H1 (cell line): ENCODE results near the gene MRPL43. TPM values are rescaled to one million over a fixed set of nuclear protein-coding genes. Genes with fewer than 3 reads are reported as not detected.

Experiments
- ASH2L ChIP-seq: fragments of 200-600, 300-600 bp; sonication (generic); IDR thresholded peaks from one replicate; pipeline ENCODE4 v1.7.1; 2017; ENCODE audit warnings: low read length
- JUN ChIP-seq: IDR thresholded peaks from 2 replicates; pipeline ENCODE4 v1.6.1; 2011; ENCODE audit warnings: low read depth, mild to moderate bottlenecking, improper control_type of control experiment, low read length
- POLR2A ChIP-seq, 2 experiments: IDR thresholded peaks; 1 replicate in 1 of 2; 2 replicates in 1 of 2; pipeline ENCODE4 v1.6.1; 2011; ENCODE audit warnings: low read depth in 2 of 2, low read length in 2 of 2, mild to moderate bottlenecking in 2 of 2; ENCODE audit errors: control extremely low read depth in 1 of 2
- POU5F1 ChIP-seq: IDR thresholded peaks from 2 replicates; pipeline ENCODE4 v1.6.1; 2011; ENCODE audit warnings: low read depth, mild to moderate bottlenecking, low read length, moderate library complexity
- SIN3A ChIP-seq, 2 experiments: IDR thresholded peaks in 1 of 2; conservative IDR thresholded peaks in 1 of 2; 2 replicates each; pipeline ENCODE4 v1.6.1; 2011 to 2012; ENCODE audit warnings: low read length in 2 of 2, improper control_type of control experiment in 1 of 2, low read depth in 1 of 2, mild to moderate bottlenecking in 1 of 2
- polyA plus RNA-seq, 7 experiments: library from polyadenylated mRNA; depleted of rRNA in 3 of 7; stranded (reverse) in 5 of 7; unstranded in 2 of 7; fragments of >200 nt in 5 of 7; fragments of 200-250 nt in 2 of 7; gene quantifications; 1 replicate in 5 of 7; 2 replicates in 1 of 7; 4 replicates in 1 of 7; pipeline versions ENCODE4 v1.2.1 to v1.2.3, GENCODE V29; 2011 to 2013; ENCODE audit warnings: missing spikeins in 2 of 7, mixed read lengths in 2 of 7
- total RNA-seq: library from RNA; stranded (reverse); fragmentation: NEBNext Ultra II Directional; extraction: Animal tissue kit (Norgen Biotek cat#: 25700); gene quantifications from 2 replicates; pipeline ENCODE4 v1.2.1, GENCODE V29; 2021

The MRPL43 gene
- total and polyA plus RNA-seq, 2 of the 8 experiments (the other 6 are each of a cell fraction or from before 2014, with no cell fraction given): 74.1 to 149 TPM

- TF ChIP-seq JUN: no peak
- TF ChIP-seq SIN3A (conservative IDR thresholded peaks at IDR 0.05 in 1 of 2, IDR thresholded peaks at IDR 0.05 in 1 of 2; ENCODE audit: low read depth in 1 of 2, low read length in 2 of 2): no peak
- peak; percentile 48 for TF ChIP-seq ASH2L
- TF ChIP-seq POLR2A (IDR thresholded peaks at IDR 0.05; ENCODE audit: control extremely low read depth in 1 of 2, low read depth in 2 of 2, low read length in 2 of 2): peak in 1 of 2 experiments; percentile 68; a peak in 2 of 3 replicates
- TF ChIP-seq POU5F1: no peak
- TF ChIP-seq, all 59 proteins: peak for 12
Observed at GRCh38 chr10:100996678-100997359, 9.5 kb upstream of the MRPL43 start (continued).
